ENCODE results near the gene TXNDC11.

DNA sequence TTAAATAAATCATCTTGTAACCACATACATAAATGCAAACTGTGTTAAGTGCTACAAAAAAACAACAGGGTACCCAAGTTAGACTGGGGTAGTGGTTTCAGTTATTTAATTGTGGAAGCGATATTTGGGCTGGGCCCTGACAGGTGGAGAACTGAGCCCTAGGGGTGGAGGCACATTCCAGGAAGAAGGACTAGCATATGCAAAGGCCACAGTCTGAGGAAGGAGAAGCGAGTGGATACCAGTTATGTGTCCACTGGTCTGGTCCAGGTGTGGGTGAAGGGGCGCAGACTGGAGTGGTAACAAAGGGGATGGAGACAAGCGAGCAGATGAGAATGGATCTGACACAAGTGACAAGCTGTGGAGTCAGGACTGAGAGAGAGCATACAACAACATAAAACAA is 22.9 kb downstream of the TXNDC11 start:
- TF ChIP-seq EZH2phosphoT487 (IDR thresholded peaks at IDR 0.05; ENCODE audit: insufficient read depth, low read depth) (no peak), EZH2 (IDR thresholded peaks at IDR 0.05; ENCODE audit: insufficient read depth, poor library complexity, severe bottlenecking) (no peak)

Measured in GM23248 (cell line).